Measurements from ENCODE around the gene PRDM16.
"Not testable (repeated sequence)": the region's sequence is repeated elsewhere in the genome, so short reads cannot be mapped to it uniquely, and the experiment has no call there.

- TF ChIP-seq POLR2A, CTCF (IDR thresholded peaks at IDR 0.05): not testable (repeated sequence)
These were observed 218.1 kb downstream of the PRDM16 start for GRCh38 chr1:3287095-3287494.
